Mucosa of stomach (tissue), 1 donor: Measurements from ENCODE around the gene ABCC4.

Source experiments
- H3K27me3 ChIP-seq: one replicate; pipeline ENCODE4 v1.7.0; 2013; ENCODE audit warnings: mild to moderate bottlenecking, low read length; ENCODE audit not compliant: control insufficient read depth, insufficient read depth
- H3K36me3 ChIP-seq: one replicate; pipeline ENCODE4 v1.7.0; 2013; ENCODE audit warnings: low read length; ENCODE audit not compliant: control insufficient read depth, insufficient read depth
- H3K4me1 ChIP-seq: one replicate; pipeline ENCODE4 v1.7.0; 2013; ENCODE audit warnings: mild to moderate bottlenecking, low read length; ENCODE audit not compliant: control insufficient read depth, insufficient read depth
- H3K4me3 ChIP-seq: one replicate; pipeline ENCODE4 v1.7.0; 2013; ENCODE audit warnings: low read length
- H3K9ac ChIP-seq: one replicate; pipeline ENCODE4 v1.7.0; 2013; ENCODE audit warnings: mild to moderate bottlenecking, low read length, moderate library complexity
- H3K9me3 ChIP-seq: one replicate; pipeline ENCODE4 v1.7.0; 2013; ENCODE audit warnings: mild to moderate bottlenecking, low read length, moderate library complexity; ENCODE audit not compliant: control insufficient read depth
- donor health status: Pancreatic carcinoma.

Gene ABCC4

DNA sequence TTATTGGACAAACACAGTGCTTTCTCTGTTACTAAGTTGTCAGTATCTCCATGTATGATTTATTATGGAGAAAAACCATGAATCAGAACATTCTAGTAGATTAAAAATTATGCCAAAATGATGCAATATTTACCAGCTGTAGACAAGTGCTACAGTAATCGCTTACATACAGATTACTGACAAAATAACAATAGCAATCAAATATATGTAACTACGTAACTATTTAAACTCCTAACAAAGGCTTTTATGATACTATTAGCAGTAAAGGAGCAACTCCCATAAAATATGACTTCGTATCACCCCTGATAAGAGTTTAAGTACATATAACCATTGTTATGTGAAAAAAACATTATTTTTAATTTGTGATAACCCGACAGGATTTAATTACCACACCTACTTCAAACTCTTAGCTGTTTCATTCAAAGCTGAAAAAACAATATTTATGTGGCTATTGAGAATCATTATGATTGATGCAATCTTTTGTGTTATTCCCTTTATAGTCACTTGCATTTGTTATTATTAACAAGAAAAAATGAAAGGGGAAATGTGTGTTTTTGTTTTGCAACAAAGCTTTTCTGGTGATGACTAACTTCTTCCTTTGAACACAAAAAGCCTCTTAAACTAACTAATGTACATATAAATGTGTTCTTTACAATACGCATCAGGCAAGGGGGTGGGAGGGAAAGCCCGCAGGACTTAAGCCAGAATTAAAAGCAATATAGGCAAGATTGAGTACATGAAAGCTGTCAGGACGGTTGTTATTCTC lies 147.4 kb downstream of the ABCC4 start:
- Histone ChIP-seq H3K4me1 (peaks cover 68% of the 10 kb centered on the region), H3K9ac (no peak overlapping the region), H3K36me3 (no peaks in the 10 kb centered on the region), H3K4me3 (no peak overlapping the region), H3K9me3 (no peaks in the 10 kb centered on the region), H3K27me3 (no peaks in the 10 kb centered on the region)

DNA sequence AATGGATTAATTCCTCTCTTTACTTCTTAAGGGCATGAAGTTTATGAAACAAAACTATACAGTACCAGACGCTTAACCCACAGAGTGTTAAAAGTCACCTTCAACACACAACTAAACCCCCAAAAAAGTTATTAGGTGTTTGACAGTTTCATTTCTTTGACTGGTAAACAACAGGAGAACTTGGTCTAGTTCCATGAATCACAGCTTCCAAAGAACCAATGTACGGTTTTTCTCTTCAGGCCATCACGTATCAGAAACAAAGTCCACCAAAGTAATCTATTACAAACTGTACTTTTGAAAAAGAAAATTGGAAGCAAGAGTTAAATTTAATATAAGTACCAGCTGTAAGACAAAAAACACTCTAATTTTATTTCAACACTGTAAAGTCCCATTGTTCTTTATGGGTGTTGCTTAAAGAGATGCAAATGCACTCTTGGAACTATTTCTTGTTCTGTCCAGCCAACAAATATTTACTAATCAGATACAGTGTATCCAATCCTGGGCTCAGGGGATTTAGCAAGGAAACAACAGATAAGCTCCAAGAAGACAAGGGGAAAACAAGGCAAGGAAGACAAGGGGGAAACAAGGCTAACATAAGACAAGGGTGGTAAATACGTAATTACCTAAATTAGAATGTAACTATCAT lies 149.2 kb downstream of the ABCC4 start:
- H3K4me3 ChIP-seq, result no peak overlapping the region
- no peak overlapping the region for H3K9ac ChIP-seq
- peaks cover 62% of the 10 kb centered on the region for H3K4me1 ChIP-seq
- H3K36me3 ChIP-seq, result no peaks in the 10 kb centered on the region
- no peaks in the 10 kb centered on the region for H3K9me3 ChIP-seq
- H3K27me3 ChIP-seq, result no peaks in the 10 kb centered on the region

DNA sequence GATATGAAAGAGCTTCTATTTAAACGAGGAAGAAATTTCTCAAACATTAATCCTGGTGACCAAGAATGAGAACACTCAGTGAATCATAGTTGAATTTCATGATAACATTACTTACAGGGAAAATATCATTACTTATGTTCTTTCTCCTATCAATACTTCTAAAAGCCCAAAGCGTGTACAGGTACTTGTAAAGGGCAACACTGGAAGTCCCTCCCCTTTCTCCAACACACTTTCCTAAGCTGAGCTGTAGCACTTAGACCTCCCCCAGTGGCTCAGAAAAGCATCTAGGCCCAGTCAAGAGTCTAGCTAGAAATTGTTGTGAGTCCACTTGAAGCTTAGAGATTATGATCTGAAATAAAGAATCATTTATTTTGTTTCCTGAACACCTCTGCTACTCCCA lies 150.7 kb downstream of the ABCC4 start:
- H3K9me3 ChIP-seq, result no peaks in the 10 kb centered on the region
- H3K9ac ChIP-seq, result no peak overlapping the region
- H3K27me3 ChIP-seq, result no peaks in the 10 kb centered on the region
- H3K36me3 ChIP-seq, result no peaks in the 10 kb centered on the region
- H3K4me3 ChIP-seq, result no peak overlapping the region
- H3K4me1 ChIP-seq, result peaks cover 58% of the 10 kb centered on the region

DNA sequence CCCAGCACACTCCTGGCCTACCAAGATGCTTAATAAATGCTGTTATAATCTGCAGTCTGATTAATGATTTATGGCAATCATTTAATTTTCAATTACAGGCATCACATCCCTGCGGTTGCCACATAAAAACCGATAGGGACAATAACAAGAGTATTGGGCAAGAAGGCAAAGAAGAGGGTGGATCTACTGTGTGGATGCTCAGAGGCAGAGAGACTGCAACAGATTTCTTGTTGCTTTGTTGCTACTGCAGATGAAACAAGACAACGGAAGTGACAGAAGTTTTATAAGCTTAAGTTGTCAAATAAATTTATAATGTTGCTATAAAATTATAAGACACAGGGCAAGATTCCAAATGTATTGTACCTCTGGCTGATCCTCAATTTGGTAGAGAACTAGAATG lies 154.8 kb downstream of the ABCC4 start:
- no peaks in the 10 kb centered on the region for H3K36me3 ChIP-seq

DNA sequence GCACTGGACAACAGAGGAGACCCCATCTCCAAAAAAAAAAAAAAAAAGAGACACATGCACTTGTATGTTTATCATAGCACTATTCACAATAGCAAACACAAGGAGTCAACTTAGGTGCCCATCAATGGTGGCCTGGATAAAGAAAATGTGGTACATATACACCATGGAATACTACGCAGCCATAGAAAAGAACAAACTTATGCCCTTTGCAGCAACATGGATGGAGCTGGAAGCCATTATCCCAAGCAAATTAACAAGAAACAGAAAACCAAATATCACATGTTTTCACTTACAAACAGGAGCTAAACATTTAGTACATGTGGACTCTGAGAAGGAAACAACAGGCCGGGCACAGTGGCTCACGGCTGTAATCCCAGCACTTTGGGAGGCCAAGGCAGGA lies 155.7 kb downstream of the ABCC4 start:
- no peak overlapping the region for H3K9ac ChIP-seq
- no peaks in the 10 kb centered on the region for H3K27me3 ChIP-seq
- H3K9me3 ChIP-seq, result no peaks in the 10 kb centered on the region
- no peak overlapping the region for H3K4me3 ChIP-seq
- peaks cover 12% of the 10 kb centered on the region for H3K4me1 ChIP-seq
- H3K36me3 ChIP-seq, result no peaks in the 10 kb centered on the region

More for the DNA sequence above, 154.8 kb downstream of the ABCC4 start:
- Histone ChIP-seq H3K4me1 (peaks cover 21% of the 10 kb centered on the region), H3K4me3 (no peak overlapping the region), H3K9me3 (no peaks in the 10 kb centered on the region), H3K9ac (no peak overlapping the region), H3K27me3 (no peaks in the 10 kb centered on the region)

DNA sequence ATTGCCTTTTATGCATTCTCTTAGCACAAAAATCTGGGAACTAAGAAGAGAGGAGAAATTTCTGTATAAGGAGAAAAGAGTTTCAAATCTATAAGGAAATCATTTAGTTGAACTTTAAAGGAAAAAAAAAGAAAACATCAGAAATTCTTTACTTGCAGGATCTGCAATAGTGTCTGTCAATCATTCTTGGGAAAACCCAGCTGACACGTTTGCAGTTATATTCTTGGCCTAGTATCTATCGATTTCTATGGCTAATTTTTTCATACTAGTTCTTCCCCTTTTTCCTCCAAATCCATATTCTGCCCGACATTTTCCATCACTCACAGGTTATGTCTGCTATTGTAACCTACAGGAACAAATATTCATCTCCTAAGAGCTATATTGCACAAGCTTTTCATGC lies 160.7 kb downstream of the ABCC4 start:
- Histone ChIP-seq H3K9ac (no peak overlapping the region), H3K4me1 (peaks cover 19% of the 10 kb centered on the region), H3K27me3 (no peaks in the 10 kb centered on the region), H3K4me3 (no peak overlapping the region), H3K9me3 (no peaks in the 10 kb centered on the region), H3K36me3 (no peaks in the 10 kb centered on the region)

DNA sequence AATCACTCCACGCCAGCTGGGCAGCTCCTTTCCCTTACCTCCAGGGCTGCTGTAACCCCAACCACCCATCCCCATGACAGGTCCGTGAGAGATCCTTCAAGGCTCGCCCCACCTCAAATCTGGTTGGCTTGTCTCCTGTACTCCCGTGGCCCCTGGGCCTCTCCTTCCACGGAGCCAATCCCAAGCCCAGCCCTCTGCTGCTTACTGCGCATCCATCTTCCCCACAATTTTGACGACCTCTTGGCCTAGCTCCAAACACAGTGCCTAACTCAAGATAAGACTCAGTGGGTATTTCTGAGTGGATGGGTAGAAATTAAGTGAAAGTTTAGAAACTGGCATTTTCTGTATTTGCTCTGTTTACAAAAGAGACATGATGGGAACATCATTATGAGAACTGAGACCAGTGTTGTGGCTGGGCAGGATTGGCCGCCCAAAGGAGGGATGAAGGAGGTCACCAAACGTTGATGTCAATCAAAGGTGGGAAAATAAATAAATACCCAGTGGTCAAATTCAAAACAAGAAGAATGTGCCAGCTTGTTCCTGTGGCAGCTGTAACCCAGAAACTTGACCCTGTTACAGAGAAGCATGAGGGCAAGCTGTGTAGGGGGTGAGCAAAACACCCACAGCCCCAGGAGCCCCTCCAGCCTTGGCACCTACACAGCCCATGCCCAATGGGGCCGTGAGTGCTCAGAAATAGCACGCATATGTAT lies 162.2 kb downstream of the ABCC4 start:
- Histone ChIP-seq H3K9me3 (no peaks in the 10 kb centered on the region), H3K27me3 (no peaks in the 10 kb centered on the region), H3K4me3 (no peak overlapping the region), H3K4me1 (peaks cover 19% of the 10 kb centered on the region), H3K9ac (no peak overlapping the region), H3K36me3 (no peaks in the 10 kb centered on the region)

DNA sequence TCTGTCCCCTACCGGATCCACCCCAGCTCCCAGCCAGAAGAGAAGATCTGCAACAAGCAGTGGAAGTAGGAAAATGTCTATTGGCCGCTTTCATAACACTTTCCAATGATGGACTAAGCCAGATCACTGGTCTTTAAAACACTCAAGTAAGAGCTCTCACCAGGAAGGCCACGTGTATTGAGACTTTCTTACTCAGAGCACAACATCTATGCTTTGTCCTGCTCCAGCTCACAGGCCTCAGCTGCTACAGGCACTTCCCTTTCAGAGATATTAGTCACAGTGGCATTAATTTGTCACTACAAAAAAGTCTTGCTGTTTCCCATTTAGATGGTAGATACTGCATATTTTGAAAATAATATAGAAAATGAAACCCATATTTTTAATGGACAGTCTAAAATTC lies 164.2 kb downstream of the ABCC4 start:
- Histone ChIP-seq H3K4me3 (no peak overlapping the region), H3K36me3 (no peaks in the 10 kb centered on the region), H3K27me3 (no peaks in the 10 kb centered on the region), H3K9me3 (no peaks in the 10 kb centered on the region), H3K9ac (peak overlapping the region; percentile 19), H3K4me1 (peaks cover 19% of the 10 kb centered on the region)

DNA sequence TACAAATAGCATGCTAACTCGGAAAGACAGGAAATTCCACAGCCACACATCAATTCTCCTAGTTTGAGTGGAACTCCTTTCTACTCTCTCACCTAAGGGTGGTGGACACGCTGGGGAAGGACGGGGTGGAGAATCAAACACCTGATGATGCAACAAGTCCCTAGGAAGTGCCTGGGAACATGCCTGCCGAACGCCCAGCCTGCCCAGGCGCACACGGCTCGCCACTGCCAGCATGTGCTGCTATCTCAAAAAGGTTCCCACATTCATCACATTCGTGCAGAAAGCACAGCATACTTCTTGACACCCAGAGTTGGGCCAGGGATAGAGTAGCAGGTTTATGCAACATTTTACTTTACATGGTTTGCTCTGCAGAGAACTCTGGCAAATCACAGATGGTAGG lies 164.6 kb downstream of the ABCC4 start:
- peak overlapping the region; percentile 19 for H3K9ac ChIP-seq
- no peaks in the 10 kb centered on the region for H3K27me3 ChIP-seq
- H3K36me3 ChIP-seq, result no peaks in the 10 kb centered on the region
- peaks cover 19% of the 10 kb centered on the region for H3K4me1 ChIP-seq
- H3K9me3 ChIP-seq, result no peaks in the 10 kb centered on the region
- no peak overlapping the region for H3K4me3 ChIP-seq

DNA sequence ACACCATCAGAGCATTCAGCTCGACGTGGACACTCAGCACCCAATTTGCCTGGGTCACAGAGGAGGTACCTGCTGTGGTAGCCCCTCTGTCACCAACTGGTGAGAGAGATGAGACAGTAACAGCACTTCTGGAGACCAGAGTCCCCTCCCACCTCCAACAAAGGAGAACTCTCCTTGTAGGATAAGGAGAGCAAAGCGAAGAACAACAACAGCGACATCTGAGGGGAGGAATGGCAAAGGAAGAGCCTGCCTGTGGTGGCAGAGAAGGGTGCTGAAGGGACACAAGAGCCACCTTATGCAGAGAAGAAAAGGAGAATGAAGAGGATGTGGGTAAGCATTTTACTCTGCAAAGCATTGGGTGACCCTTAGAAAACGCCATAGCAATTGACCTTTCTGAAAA lies 167.8 kb downstream of the ABCC4 start:
- Histone ChIP-seq H3K4me3 (no peak overlapping the region), H3K36me3 (no peaks in the 10 kb centered on the region), H3K27me3 (no peaks in the 10 kb centered on the region), H3K9ac (no peak overlapping the region), H3K4me1 (peaks cover 40% of the 10 kb centered on the region), H3K9me3 (no peaks in the 10 kb centered on the region)

DNA sequence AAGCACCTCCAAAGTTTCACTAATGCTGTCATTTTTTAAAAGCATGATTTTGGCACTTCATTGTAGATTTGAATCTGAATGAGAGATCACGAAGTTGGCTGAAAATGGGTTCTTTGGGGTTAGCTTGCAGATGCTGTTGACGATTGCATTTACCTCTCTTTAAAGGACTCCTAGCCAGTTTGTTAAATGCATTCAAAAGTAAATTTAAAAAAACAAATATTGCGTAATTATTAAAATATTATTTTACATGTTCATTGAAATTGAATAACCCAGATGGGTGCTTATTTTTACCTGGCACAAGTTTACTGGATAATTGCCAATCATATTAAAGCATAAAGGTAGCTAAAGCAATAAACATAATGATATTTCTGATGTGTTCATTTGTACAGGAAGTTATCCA lies 172.2 kb downstream of the ABCC4 start:
- H3K27me3 ChIP-seq, result no peaks in the 10 kb centered on the region
- no peaks in the 10 kb centered on the region for H3K36me3 ChIP-seq
- H3K4me3 ChIP-seq, result no peak overlapping the region
- H3K9ac ChIP-seq, result peak overlapping the region; percentile 73
- H3K4me1 ChIP-seq, result peaks cover 53% of the 10 kb centered on the region
- no peaks in the 10 kb centered on the region for H3K9me3 ChIP-seq

DNA sequence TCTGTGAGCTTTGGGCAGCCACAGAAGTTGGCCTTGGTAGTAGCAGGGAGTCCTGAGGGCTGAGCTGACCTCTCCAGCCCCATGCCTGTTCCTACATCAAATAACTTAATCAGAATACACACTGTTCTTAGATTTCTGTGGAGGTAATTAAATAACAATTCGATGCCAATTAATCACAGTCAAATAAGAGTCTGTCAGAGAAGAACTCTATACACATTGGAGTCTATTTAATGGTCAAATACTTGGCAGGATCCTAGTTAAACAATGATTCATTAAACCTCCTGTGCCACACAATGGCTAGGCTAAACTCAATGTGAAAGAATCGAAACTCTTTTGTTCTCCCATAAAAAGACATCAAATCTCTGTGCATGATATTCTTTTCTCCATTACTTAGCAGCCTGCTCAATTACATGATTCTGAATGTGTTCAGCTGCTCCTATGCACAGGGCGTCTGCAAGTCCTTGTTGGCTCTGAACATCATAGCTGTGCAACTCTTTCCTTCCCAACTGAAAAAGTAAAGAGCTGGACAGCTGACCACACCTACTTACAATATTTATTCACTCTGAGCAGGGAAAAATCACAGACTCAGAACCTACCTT lies 173.1 kb downstream of the ABCC4 start:
- Histone ChIP-seq H3K9me3 (no peaks in the 10 kb centered on the region), H3K4me1 (peaks cover 61% of the 10 kb centered on the region), H3K27me3 (no peaks in the 10 kb centered on the region), H3K4me3 (no peak overlapping the region), H3K36me3 (no peaks in the 10 kb centered on the region), H3K9ac (no peak overlapping the region)
